Measurements from ENCODE around the gene GLCE. TPM values are rescaled to one million over a fixed set of nuclear protein-coding genes. Genes with fewer than 3 reads are reported as not detected.

GLCE gene
- total RNA-seq, 1 experiment from 2014 or later, result 22.8 TPM

DNA sequence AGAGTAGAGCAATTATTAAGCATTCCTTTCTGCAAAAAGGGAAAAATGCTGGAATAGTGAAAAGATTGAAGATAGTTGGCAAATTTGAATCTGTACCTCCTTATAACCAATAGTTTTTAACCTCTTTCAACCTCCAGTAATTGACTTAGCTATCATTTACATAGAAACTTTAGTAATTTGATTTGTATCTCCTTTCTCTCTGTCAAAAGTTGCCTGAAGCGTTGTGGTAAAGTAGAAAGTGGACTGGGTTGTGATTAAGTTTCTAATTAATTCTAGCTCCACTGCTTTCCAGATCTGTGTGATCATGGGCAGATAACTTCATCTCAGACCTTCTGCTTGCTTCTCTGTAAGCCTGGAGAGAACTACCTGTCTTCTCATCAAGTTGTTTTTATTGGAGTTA lies 24.8 kb downstream of the GLCE start:
- H3K4me1 ChIP-seq (ENCODE audit: control insufficient read depth, insufficient read depth, low read length), result no peaks in the 10 kb centered on the region
- intact Hi-C loops (cut with micrococcal nuclease; ENCODE audit: unreplicated experiment), result no loop called here
- ATAC-seq, result no peak
- H3K9me3 ChIP-seq (ENCODE audit: control insufficient read depth, insufficient read depth, low read depth, low read length), result peaks cover 6% of the 10 kb centered on the region
- no TSS peak for BruUV-seq (replicated peaks)
- TF ChIP-seq SIN3A (IDR thresholded peaks at IDR 0.05; ENCODE audit: borderline replicate concordance, insufficient read depth, low read depth, low read length) (no peak), TCF7L2 (IDR thresholded peaks at IDR 0.05; ENCODE audit: low read depth, low read length) (no peak), POLR2AphosphoS5 (IDR thresholded peaks at IDR 0.05; ENCODE audit: low read depth, low read length) (no peak)
- TF ChIP-seq, protein P1, sequence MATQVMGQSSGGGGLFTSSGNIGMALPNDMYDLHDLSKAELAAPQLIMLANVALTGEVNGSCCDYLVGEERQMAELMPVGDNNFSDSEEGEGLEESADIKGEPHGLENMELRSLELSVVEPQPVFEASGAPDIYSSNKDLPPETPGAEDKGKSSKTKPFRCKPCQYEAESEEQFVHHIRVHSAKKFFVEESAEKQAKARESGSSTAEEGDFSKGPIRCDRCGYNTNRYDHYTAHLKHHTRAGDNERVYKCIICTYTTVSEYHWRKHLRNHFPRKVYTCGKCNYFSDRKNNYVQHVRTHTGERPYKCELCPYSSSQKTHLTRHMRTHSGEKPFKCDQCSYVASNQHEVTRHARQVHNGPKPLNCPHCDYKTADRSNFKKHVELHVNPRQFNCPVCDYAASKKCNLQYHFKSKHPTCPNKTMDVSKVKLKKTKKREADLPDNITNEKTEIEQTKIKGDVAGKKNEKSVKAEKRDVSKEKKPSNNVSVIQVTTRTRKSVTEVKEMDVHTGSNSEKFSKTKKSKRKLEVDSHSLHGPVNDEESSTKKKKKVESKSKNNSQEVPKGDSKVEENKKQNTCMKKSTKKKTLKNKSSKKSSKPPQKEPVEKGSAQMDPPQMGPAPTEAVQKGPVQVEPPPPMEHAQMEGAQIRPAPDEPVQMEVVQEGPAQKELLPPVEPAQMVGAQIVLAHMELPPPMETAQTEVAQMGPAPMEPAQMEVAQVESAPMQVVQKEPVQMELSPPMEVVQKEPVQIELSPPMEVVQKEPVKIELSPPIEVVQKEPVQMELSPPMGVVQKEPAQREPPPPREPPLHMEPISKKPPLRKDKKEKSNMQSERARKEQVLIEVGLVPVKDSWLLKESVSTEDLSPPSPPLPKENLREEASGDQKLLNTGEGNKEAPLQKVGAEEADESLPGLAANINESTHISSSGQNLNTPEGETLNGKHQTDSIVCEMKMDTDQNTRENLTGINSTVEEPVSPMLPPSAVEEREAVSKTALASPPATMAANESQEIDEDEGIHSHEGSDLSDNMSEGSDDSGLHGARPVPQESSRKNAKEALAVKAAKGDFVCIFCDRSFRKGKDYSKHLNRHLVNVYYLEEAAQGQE (IDR thresholded peaks at IDR 0.05; ENCODE audit: insufficient read depth in 1 of 2, low read depth in 2 of 2, low read length in 1 of 2), result no peak
- TF ChIP-seq, protein P2, sequence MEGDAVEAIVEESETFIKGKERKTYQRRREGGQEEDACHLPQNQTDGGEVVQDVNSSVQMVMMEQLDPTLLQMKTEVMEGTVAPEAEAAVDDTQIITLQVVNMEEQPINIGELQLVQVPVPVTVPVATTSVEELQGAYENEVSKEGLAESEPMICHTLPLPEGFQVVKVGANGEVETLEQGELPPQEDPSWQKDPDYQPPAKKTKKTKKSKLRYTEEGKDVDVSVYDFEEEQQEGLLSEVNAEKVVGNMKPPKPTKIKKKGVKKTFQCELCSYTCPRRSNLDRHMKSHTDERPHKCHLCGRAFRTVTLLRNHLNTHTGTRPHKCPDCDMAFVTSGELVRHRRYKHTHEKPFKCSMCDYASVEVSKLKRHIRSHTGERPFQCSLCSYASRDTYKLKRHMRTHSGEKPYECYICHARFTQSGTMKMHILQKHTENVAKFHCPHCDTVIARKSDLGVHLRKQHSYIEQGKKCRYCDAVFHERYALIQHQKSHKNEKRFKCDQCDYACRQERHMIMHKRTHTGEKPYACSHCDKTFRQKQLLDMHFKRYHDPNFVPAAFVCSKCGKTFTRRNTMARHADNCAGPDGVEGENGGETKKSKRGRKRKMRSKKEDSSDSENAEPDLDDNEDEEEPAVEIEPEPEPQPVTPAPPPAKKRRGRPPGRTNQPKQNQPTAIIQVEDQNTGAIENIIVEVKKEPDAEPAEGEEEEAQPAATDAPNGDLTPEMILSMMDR (IDR thresholded peaks at IDR 0.05), result no peak
- no peak for DNase-seq (ENCODE audit: low read depth, low spot score)
- ChIA-PET CTCF (no interaction called here), POLR2A (no interaction called here)
- H3K36me3 ChIP-seq (ENCODE audit: control insufficient read depth, insufficient read depth, low read length), result no peaks in the 10 kb centered on the region
- no peaks in the 10 kb centered on the region for H3K27me3 ChIP-seq (ENCODE audit: control insufficient read depth, insufficient read depth, low read length)
- H3K27ac ChIP-seq (ENCODE audit: low read length), result no peak overlapping the region
- no peak overlapping the region for H3K4me3 ChIP-seq (ENCODE audit: low read depth in 2 of 2, low read length in 2 of 2)
- in situ Hi-C loops (cut with HindIII; ENCODE audit: low pct_unique_long_range_greater_than_20kb, low sequenced_read_pairs), result no loop called here

DNA sequence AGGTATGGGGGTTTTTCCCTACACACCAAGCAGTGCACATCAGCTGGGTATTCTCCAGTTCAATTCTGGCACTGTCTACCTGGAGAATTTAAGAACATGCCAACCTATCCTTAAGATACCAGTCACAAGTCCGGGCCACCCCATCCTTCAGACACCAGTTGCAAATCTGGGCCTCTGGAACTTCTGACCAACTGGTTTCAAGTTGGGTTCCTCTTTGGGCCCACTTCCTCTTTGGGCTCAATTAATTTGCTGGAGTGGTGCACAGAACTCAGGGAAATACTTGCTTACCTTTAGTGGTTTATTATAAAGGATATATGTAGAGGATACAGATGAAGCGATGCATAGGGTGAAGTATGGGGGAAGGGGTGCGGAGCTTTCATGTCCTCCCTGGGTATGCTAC lies 25.3 kb downstream of the GLCE start:
- H3K4me3 ChIP-seq (ENCODE audit: low read depth in 2 of 2, low read length in 2 of 2), result no peak overlapping the region
- no peaks in the 10 kb centered on the region for H3K4me1 ChIP-seq (ENCODE audit: control insufficient read depth, insufficient read depth, low read length)
- H3K27me3 ChIP-seq (ENCODE audit: control insufficient read depth, insufficient read depth, low read length), result no peaks in the 10 kb centered on the region
- POLR2A ChIA-PET, result no interaction called here
- ATAC-seq, result no peak
- intact Hi-C loops (cut with micrococcal nuclease; ENCODE audit: unreplicated experiment), result no loop called here
- no peaks in the 10 kb centered on the region for H3K36me3 ChIP-seq (ENCODE audit: control insufficient read depth, insufficient read depth, low read length)
- H3K9me3 ChIP-seq (ENCODE audit: control insufficient read depth, insufficient read depth, low read depth, low read length), result peaks cover 11% of the 10 kb centered on the region
- in situ Hi-C loops (cut with HindIII; ENCODE audit: low pct_unique_long_range_greater_than_20kb, low sequenced_read_pairs), result no loop called here
- DNase-seq (ENCODE audit: low read depth, low spot score), result no peak
- CTCF ChIA-PET, result no interaction called here
- no peak for TF ChIP-seq POLR2AphosphoS5 (IDR thresholded peaks at IDR 0.05; ENCODE audit: low read depth, low read length)
- TF ChIP-seq SIN3A (IDR thresholded peaks at IDR 0.05; ENCODE audit: borderline replicate concordance, insufficient read depth, low read depth, low read length), result no peak
- TF ChIP-seq, protein P2 (IDR thresholded peaks at IDR 0.05), result no peak
- TF ChIP-seq, protein P1 (IDR thresholded peaks at IDR 0.05; ENCODE audit: insufficient read depth in 1 of 2, low read depth in 2 of 2, low read length in 1 of 2), result no peak
- TF ChIP-seq TCF7L2 (IDR thresholded peaks at IDR 0.05; ENCODE audit: low read depth, low read length), result no peak
- BruUV-seq (replicated peaks), result no TSS peak
- no peak overlapping the region for H3K27ac ChIP-seq (ENCODE audit: low read length)
